Esophagus (tissue), 2 donors: ENCODE results near the gene ARAP2. TPM values are rescaled to one million over a fixed set of nuclear protein-coding genes. Genes with fewer than 3 reads are reported as not detected.
A peak's percentile ranks its signal among the peaks of the same experiment; 100 is the strongest.

Experiments
- H3K27ac ChIP-seq, 2 donors: one replicate each; pipeline ENCODE4 v1.5.1; 2013; ENCODE audit warnings: low read depth in 2 of 2, mild to moderate bottlenecking in 2 of 2, inconsistent platforms in 1 of 2, low read length in 1 of 2, moderate library complexity in 1 of 2
- H3K27me3 ChIP-seq, 2 donors: one replicate each; pipeline ENCODE4 v1.6.1; 2013; ENCODE audit warnings: low read length in 2 of 2, control low read depth in 1 of 2, mild to moderate bottlenecking in 1 of 2; ENCODE audit not compliant: insufficient read depth in 2 of 2, control insufficient read depth in 1 of 2
- H3K36me3 ChIP-seq, 2 donors: one replicate each; pipeline ENCODE4 v1.6.1; 2013; ENCODE audit warnings: low read length in 1 of 2; ENCODE audit not compliant: control insufficient read depth in 2 of 2, insufficient read depth in 2 of 2
- H3K4me1 ChIP-seq, 2 donors: one replicate each; pipeline ENCODE4 v1.6.1; 2013; ENCODE audit warnings: low read length in 1 of 2; ENCODE audit not compliant: control insufficient read depth in 2 of 2, insufficient read depth in 2 of 2
- H3K4me3 ChIP-seq, 2 donors: one replicate each; pipeline ENCODE4 v1.5.1; 2013; ENCODE audit warnings: low read length in 2 of 2, mild to moderate bottlenecking in 2 of 2, low read depth in 1 of 2, moderate library complexity in 1 of 2
- H3K9me3 ChIP-seq, 2 donors: one replicate each; pipeline ENCODE4 v1.6.1; 2013; ENCODE audit warnings: mild to moderate bottlenecking in 2 of 2, low read depth in 1 of 2, low read length in 1 of 2, moderate library complexity in 1 of 2; ENCODE audit not compliant: control insufficient read depth in 2 of 2, insufficient read depth in 1 of 2
- WGBS, 2 donors: extraction: QIAGEN DNeasy Blood & Tissue Kit; methylation state at CpG; one replicate each; pipeline ENCODE4 v1.1.7; 2013; 5-methylcytosine and 5-hydroxymethylcytosine counted together
- polyA plus RNA-seq, 2 donors: library from polyadenylated mRNA; stranded (reverse); fragments of 200-250 nt; gene quantifications; one replicate each; pipeline ENCODE4 v1.2.3, GENCODE V29; 2013
- donor health status: healthy with polysubstance abuse.
- donor health status: Bipolar disorder and iron deficiency.

ARAP2 gene
- 1 to 10 TPM; 7.4 to 7.5 TPM for polyA plus RNA-seq

GRCh38 chr4:36244257-36245082 lies at the start of gene ARAP2:
Gene ARAP2 (minus strand): TSS chr4:36244514. CDS start chr4:36229486, 15,028 bp downstream.
- H3K4me1 ChIP-seq, result no peaks in the 10 kb centered on the region
- H3K27me3 ChIP-seq, result no peaks in the 10 kb centered on the region
- no peaks in the 10 kb centered on the region for H3K9me3 ChIP-seq
- H3K36me3 ChIP-seq, result no peaks in the 10 kb centered on the region
- peak within 1 kb of the TSS; percentile 97 to 100 for H3K27ac ChIP-seq
- H3K4me3 ChIP-seq, result peak within 1 kb of the TSS; percentile 77 to 91
- WGBS, 2 donors, result 1 to 2% methylated on average over 58 to 81 of the region's 81 CpGs

DNA sequence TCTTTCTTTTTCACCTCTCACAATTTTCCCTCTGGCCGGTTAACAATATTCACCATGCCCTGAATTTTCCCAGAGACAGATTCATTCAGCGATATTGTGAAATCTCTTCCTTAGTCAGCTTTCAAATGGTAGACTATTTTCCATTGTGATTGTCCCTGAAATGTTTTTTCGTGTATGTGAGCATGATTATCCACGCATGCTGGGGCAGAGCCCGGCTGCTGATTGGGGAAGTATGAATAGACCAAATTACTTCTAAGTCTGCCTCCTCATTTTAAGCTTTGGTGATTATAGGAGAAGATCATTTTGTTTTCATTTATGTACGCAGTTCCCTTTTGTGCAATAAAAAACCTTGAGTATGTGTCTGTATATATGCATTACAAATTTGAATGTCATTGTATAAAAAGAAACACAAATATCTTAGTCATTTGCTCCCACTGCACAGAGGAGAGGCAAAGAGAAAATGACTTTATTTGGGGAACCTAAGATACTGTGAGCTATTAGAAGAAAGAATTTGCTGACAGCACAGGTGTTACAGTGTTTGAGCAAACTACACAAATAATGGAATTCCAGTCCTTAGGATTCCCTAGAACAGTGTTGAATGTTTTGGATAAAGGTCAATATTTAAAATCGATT lies 48.4 kb upstream of the ARAP2 start:
- Histone ChIP-seq H3K36me3 (no peaks in the 10 kb centered on the region), H3K4me3 (no peak overlapping the region), H3K4me1 (no peaks in the 10 kb centered on the region), H3K27ac (peak overlapping the region in 1 of 2 donors; percentile 55), H3K27me3 (no peaks in the 10 kb centered on the region), H3K9me3 (no peaks in the 10 kb centered on the region)
- 51 to 60% methylated on average over 7 of the region's 7 CpGs for WGBS, 2 donors

DNA sequence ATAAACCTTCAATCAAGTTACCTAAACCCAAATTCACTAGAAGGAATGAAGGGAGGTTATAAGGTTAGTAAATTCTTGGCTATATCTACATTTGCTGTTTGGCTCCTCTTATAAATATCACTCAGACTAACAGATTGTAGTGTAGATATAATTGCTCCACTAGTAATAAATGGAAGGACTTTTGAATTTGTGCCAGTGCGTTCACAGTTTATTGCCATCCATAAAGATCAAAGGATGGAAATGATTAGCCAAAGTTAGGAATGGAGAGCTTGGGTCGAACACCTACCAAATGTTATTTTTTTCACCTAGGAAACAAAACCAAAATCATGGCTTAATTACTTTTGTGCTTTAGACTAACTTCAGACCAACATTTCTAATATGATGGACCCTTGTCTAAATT lies 46.3 kb upstream of the ARAP2 start:
- Histone ChIP-seq H3K4me1 (no peaks in the 10 kb centered on the region), H3K36me3 (no peaks in the 10 kb centered on the region), H3K27me3 (no peaks in the 10 kb centered on the region), H3K27ac (no peak overlapping the region), H3K4me3 (no peak overlapping the region), H3K9me3 (no peaks in the 10 kb centered on the region)
- WGBS, 2 donors, result 77 to 80% methylated on average over 2 of the region's 2 CpGs

DNA sequence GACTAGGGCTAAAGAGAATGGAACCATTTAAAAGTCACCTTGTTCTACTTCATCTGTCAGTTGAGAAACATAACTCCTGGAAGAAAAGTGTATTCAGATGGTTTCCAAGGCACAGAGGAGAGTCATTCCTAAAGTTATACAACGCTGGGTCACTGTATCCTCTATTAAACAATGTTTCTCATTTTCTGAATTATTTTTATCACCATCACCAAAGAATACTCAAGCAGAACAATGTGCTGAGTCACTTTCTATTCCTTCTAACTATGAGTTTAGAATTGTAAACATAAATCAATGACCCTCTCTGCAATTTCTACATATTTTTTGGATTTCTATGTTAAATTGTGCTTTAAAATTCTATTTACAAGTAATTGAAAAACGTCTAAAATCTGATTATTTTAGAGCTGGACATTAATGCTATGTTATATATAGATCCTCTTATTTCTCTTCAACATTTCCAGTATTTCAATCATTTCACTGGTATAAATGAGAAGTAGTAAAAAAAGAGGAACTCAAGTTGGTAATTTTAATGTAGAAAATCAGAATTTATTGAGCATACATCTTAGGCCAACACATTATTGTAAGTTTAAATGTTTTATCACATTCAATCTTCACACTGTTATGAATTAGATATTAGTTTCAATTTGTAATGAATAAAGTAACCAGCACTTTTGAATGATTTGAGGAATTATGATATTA lies 44.6 kb upstream of the ARAP2 start:
- no peaks in the 10 kb centered on the region for H3K36me3 ChIP-seq
- no peaks in the 10 kb centered on the region for H3K9me3 ChIP-seq
- no peaks in the 10 kb centered on the region for H3K4me1 ChIP-seq
- no peak overlapping the region for H3K4me3 ChIP-seq
- 66 to 67% methylated on average over 2 of the region's 2 CpGs for WGBS, 2 donors
- H3K27ac ChIP-seq, result no peak overlapping the region
- H3K27me3 ChIP-seq, result no peaks in the 10 kb centered on the region

DNA sequence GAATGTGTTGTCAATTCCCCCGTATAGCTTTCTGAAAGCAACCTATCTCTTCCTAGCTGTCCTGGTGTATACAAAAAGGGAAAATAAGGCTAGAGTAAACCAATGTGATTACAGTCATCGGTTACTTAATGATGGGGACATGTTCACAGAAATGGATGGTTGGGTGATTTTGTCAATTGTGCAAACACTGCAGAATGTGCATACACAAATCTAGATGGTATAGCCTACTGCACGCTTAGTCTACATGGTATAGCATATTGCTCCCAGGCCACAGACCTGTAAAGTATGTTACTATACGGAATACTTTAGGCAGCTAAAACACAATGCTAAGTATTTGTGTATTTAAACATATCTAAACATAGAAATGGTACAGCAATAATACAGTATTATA lies 42.2 kb upstream of the ARAP2 start:
- WGBS, 2 donors, result 79 to 81% methylated on average over 4 of the region's 4 CpGs
- H3K9me3 ChIP-seq, result no peaks in the 10 kb centered on the region
- H3K36me3 ChIP-seq, result no peaks in the 10 kb centered on the region
- no peaks in the 10 kb centered on the region for H3K27me3 ChIP-seq
- no peaks in the 10 kb centered on the region for H3K4me1 ChIP-seq
- H3K4me3 ChIP-seq, result no peak overlapping the region
- peak overlapping the region; percentile 18 to 55 for H3K27ac ChIP-seq

DNA sequence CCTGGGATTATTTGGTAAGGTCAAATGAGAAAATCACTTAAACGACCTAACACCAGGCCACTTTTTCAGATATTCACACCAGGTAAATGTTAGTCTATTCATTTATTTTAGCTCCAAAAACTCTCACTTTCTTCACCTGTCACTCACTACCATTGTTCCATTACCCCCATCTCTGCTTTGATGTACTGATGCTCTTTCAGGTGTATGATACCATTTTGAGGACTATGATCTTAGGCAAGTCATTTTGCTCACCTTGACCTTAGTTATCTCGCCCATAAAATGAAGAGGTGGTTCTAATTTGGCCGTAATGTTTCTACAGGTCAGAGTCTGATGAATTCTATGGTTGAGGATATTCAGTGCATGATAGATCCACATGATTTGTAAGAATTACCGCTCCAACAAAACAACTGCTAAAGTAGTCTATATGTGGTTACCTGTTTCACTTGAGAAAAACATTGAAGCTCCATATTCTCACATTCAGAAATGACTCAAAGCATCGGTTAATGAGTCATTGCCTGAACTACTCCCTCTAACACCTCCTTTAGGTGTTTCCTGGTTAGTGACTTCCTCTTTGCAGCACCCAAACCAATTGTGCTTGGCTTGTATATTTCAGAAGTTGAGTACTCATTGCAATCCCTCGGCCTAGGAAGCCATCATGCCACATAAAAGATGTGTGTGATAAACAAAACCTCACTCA lies 41.6 kb upstream of the ARAP2 start:
- Histone ChIP-seq H3K4me3 (no peak overlapping the region), H3K27me3 (no peaks in the 10 kb centered on the region), H3K36me3 (no peaks in the 10 kb centered on the region), H3K9me3 (no peaks in the 10 kb centered on the region), H3K27ac (peak overlapping the region; percentile 41 to 90), H3K4me1 (no peaks in the 10 kb centered on the region)
- 62 to 66% methylated on average over 6 of the region's 6 CpGs for WGBS, 2 donors

GRCh38 chr4:36283912-36284465 lies 39.7 kb upstream of the ARAP2 start:
- WGBS, 2 donors, result 83 to 86% methylated on average over 2 of the region's 2 CpGs
- peaks cover 0 to 2% of the 10 kb centered on the region in 2 donors for H3K4me1 ChIP-seq
- no peaks in the 10 kb centered on the region for H3K9me3 ChIP-seq
- no peak overlapping the region for H3K4me3 ChIP-seq
- no peak overlapping the region for H3K27ac ChIP-seq
- H3K36me3 ChIP-seq, result no peaks in the 10 kb centered on the region
- no peaks in the 10 kb centered on the region for H3K27me3 ChIP-seq

DNA sequence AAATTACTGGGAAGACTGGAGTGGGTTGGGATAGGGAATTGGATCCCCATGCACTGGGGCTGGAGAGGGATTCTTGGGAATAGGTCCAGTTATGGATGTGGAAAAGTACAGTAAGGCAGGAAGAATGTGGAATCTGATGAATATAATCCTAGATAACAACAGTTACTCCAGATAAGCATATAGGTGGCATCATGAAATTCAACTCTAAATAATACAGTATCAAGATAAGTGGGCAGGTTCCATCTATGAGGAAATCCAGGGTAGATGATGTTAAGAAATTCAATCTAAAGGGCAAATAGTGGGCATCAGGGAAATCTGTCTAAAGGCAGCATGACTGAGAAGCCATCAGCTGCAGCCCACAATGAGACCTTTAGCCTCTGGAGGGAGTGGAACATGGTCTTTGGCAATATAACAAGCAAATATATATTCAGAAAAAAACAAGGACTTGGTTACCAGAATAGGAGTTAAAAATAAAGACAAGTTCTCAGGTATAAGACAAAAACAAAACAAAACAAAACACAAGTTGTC lies 38.3 kb upstream of the ARAP2 start:
- H3K27ac ChIP-seq, result no peak overlapping the region
- no peaks in the 10 kb centered on the region for H3K27me3 ChIP-seq
- no peaks in the 10 kb centered on the region for H3K36me3 ChIP-seq
- H3K4me1 ChIP-seq, result peaks cover 0 to 2% of the 10 kb centered on the region in 2 donors
- H3K9me3 ChIP-seq, result no peaks in the 10 kb centered on the region
- no peak overlapping the region for H3K4me3 ChIP-seq
